ENCODE results near the gene CAMTA1. TPM values are rescaled to one million over a fixed set of nuclear protein-coding genes. Genes with fewer than 3 reads are reported as not detected.

The CAMTA1 gene
- total RNA-seq, 1 donor from 2014 or later: 160 TPM

DNA sequence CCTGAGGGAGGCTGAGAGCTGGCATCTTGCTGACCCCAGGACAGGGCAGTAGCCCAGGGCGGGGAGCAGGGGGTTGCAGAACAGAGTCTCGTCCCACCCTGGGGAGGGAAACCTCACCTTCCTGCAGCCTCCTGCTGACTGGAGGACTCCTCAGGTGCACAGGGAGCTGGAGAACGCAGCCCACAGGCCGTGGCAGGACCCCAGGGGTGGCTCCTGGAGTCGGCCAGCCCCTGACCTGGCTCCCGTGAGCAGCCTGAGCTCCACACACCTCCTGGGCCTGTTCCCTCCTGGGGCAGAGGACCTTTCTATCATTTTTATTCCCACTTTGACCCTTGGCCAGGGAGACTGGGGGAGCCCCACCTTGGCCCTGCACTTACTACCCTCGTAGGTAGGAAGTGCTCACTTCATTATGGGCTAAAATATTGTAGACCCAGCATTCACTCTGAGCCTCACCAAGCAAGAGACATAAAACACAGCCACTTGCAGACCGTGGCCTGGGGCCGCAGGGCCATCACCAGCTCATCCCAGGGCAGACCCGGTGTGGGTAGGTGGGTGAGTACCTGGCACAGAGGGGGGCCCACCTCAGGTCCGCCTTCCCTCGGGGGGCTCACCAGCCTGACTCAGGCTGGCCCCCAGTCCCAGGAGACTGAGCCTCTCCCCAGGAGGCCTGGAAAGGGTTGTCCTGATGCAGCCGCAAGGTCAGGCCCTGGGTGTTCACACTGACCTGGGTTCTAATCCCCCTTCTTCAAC, 698.6 kb downstream of the CAMTA1 start:
- intact Hi-C loops (cut with micrococcal nuclease): no loop called here
- H3K9me3 ChIP-seq (replicated peaks): no peaks in the 10 kb centered on the region
- peaks cover 18% of the 10 kb centered on the region for H3K4me1 ChIP-seq
- H3K36me3 ChIP-seq: no peaks in the 10 kb centered on the region
- H3K27ac ChIP-seq (replicated peaks): no peak overlapping the region
- no peak for DNase-seq
- H3K27me3 ChIP-seq (ENCODE audit: low read depth): no peaks in the 10 kb centered on the region
- no peak overlapping the region for H3K4me3 ChIP-seq
- TF ChIP-seq, protein P1, sequence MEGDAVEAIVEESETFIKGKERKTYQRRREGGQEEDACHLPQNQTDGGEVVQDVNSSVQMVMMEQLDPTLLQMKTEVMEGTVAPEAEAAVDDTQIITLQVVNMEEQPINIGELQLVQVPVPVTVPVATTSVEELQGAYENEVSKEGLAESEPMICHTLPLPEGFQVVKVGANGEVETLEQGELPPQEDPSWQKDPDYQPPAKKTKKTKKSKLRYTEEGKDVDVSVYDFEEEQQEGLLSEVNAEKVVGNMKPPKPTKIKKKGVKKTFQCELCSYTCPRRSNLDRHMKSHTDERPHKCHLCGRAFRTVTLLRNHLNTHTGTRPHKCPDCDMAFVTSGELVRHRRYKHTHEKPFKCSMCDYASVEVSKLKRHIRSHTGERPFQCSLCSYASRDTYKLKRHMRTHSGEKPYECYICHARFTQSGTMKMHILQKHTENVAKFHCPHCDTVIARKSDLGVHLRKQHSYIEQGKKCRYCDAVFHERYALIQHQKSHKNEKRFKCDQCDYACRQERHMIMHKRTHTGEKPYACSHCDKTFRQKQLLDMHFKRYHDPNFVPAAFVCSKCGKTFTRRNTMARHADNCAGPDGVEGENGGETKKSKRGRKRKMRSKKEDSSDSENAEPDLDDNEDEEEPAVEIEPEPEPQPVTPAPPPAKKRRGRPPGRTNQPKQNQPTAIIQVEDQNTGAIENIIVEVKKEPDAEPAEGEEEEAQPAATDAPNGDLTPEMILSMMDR (IDR thresholded peaks at IDR 0.05; ENCODE audit: borderline replicate concordance): no peak

DNA sequence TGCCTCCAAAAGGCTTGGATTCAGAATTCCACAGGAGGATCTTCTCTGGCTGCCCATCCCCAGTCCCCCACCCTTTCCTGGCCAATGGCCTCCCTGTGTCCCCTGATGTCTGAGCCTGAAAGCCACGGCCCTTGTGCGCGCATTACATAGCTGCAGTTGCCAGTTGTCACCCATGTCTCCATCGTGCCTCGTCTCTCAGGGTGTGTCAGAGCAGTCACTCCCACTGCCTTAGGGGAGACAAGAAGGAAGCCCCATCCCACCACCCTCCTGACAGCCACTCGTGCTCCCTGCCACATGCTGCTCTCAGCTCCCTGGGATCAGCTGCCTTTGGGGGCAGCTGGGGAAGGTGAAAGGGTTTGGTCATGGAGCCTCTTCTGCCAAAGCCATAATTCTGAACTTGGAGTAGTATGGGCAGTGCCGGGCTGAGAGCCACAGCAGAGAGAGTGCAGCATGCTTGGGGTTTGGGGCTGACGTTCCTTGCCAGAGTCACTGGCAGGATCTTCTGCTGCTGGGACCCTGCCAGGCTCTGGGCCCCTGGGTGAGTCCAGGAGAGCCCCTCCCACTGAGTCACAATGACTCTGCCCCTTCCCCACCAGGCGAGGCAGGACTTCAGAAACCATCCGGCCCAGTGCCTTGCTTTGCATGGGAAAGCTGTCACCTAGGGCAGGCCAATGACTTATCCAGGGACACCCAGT, 700.0 kb downstream of the CAMTA1 start:
- Histone ChIP-seq H3K27me3 (ENCODE audit: low read depth) (no peaks in the 10 kb centered on the region), H3K4me3 (no peak overlapping the region), H3K27ac (replicated peaks) (no peak overlapping the region), H3K9me3 (replicated peaks) (no peaks in the 10 kb centered on the region), H3K36me3 (no peaks in the 10 kb centered on the region), H3K4me1 (peaks cover 14% of the 10 kb centered on the region)
- TF ChIP-seq, protein P1 (IDR thresholded peaks at IDR 0.05; ENCODE audit: borderline replicate concordance): no peak
- DNase-seq: no peak
- intact Hi-C loops (cut with micrococcal nuclease): no loop called here

DNA sequence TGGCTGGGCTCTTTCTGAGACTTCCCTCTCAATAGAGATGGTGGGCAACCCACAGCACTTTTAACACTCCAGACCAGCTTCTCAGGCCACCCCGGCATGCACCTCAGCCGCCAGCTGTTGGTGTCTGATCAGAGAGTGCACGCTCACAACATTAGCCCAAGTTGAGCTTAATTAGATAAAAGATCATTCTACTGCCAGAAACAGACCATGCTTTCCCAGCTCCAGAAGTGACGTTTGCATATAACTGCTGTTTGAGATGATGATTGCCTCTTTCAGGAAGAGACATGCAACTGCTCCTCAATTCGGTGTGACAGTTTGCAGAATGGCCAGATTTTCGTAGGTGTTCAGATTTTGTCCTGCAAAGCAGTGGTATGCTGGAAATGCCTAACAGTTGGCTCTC, 700.6 kb downstream of the CAMTA1 start:
- intact Hi-C loops (cut with micrococcal nuclease): no loop called here
- DNase-seq: no peak
- Histone ChIP-seq H3K4me1 (peaks cover 14% of the 10 kb centered on the region), H3K27me3 (ENCODE audit: low read depth) (no peaks in the 10 kb centered on the region), H3K9me3 (replicated peaks) (no peaks in the 10 kb centered on the region), H3K27ac (replicated peaks) (no peak overlapping the region), H3K4me3 (no peak overlapping the region), H3K36me3 (no peaks in the 10 kb centered on the region)
- TF ChIP-seq, protein P1 (IDR thresholded peaks at IDR 0.05; ENCODE audit: borderline replicate concordance): no peak

DNA sequence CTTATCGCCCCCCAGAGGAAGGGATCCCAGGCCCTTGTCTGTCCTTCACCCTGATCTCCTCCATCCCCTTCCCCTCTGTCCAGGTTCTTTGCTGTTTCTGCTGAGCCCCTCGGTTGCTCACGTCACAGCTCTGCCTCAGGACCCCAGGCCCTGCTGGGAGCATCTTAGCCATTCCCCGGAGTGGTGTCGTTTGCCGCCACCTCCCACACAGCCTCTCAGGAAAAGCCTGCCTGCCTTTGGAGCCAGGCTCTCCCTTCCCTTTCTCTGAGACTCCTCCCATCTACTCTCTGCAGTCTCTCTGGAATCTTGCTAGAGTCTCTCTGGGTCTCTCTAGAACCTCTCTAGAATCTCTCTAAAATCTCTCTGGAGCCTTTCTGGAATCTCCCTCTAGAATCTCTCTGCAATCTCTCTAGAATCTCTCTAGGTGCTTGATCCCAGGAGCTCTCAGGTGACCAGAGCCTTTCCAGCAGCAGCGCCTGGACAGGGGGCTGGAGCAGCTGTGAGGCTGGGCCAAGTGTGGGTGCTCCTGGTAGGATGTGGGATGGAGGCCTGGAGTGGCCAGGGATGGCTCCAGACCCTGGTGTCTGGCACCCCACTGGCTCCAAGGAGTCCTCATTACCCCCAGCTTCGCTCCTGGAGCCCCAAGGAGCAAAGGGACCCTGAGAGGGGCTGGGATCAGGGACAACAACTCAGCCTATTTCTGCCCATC, 702.7 kb downstream of the CAMTA1 start:
- TF ChIP-seq, protein P1 (IDR thresholded peaks at IDR 0.05; ENCODE audit: borderline replicate concordance): no peak

DNA sequence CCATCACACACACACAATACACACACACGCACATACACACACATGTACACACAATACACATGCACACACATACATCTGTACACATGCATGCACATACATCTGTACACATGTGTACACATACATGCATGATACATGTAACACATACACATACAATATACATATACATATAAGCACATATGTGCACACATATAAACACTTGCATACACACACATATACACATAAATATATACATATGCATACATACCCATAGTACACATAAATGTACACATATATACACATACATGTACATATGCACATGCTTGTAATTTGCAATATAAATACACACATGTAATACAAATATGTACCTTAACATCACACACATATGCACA, 703.2 kb downstream of the CAMTA1 start:
- H3K27me3 ChIP-seq (ENCODE audit: low read depth): no peaks in the 10 kb centered on the region
- H3K9me3 ChIP-seq (replicated peaks): no peaks in the 10 kb centered on the region
- intact Hi-C loops (cut with micrococcal nuclease): no loop called here
- no peak overlapping the region for H3K27ac ChIP-seq (replicated peaks)
- H3K36me3 ChIP-seq: no peaks in the 10 kb centered on the region
- peaks cover 14% of the 10 kb centered on the region for H3K4me1 ChIP-seq
- TF ChIP-seq, protein P1 (IDR thresholded peaks at IDR 0.05; ENCODE audit: borderline replicate concordance): no peak
- DNase-seq: no peak
- no peak overlapping the region for H3K4me3 ChIP-seq

More for the DNA sequence above, 702.7 kb downstream of the CAMTA1 start:
- peaks cover 19% of the 10 kb centered on the region for H3K4me1 ChIP-seq
- DNase-seq: no peak
- no peaks in the 10 kb centered on the region for H3K9me3 ChIP-seq (replicated peaks)
- intact Hi-C loops (cut with micrococcal nuclease): no loop called here
- no peaks in the 10 kb centered on the region for H3K36me3 ChIP-seq
- no peaks in the 10 kb centered on the region for H3K27me3 ChIP-seq (ENCODE audit: low read depth)
- H3K27ac ChIP-seq (replicated peaks): no peak overlapping the region
- no peak overlapping the region for H3K4me3 ChIP-seq

Measured in left ventricle myocardium inferior (tissue), 1 donor.